Bone marrow (tissue), 2 donors: ENCODE data around the gene UBE2M.
"Not testable (repeated sequence)": the region's sequence is repeated elsewhere in the genome, so short reads cannot be mapped to it uniquely, and the experiment has no call there.

ENCODE experiments used
- DNase-seq, 2 donors: peaks; one replicate each; lab custom pipeline; 2025; lab: John Stamatoyannopoulos, UW

The UBE2M gene

GRCh38 chr19:58555369-58555885, 3.0 kb downstream of the UBE2M start:
- DNase-seq: no peak

- DNase-seq: no peak
Observed at GRCh38 chr19:58554494-58555368, 3.7 kb downstream of the UBE2M start, which contains the start of gene CHMP2A. Gene CHMP2A (minus strand): TSS chr19:58555105. CDS start chr19:58554212, 893 bp downstream.

GRCh38 chr19:58553799-58554493, 4.5 kb downstream of the UBE2M start:
- DNase-seq: no peak

GRCh38 chr19:58552655-58553054, 5.8 kb downstream of the UBE2M start:
- no peak for DNase-seq

GRCh38 chr19:58551577-58552471, 6.6 kb downstream of the UBE2M start:
- DNase-seq: no peak

- no peak for DNase-seq
Observed at GRCh38 chr19:58551123-58551497, 7.3 kb downstream of the UBE2M start.

- no peak for DNase-seq
Observed at GRCh38 chr19:58550362-58551122, 7.9 kb downstream of the UBE2M start.

- no peak for DNase-seq
Observed at GRCh38 chr19:58549664-58550361, 8.6 kb downstream of the UBE2M start.

- no peak for DNase-seq
Observed at GRCh38 chr19:58548859-58549663, 9.3 kb downstream of the UBE2M start.

- no peak for DNase-seq
Observed at GRCh38 chr19:58547323-58548312, 10.8 kb downstream of the UBE2M start.

GRCh38 chr19:58546019-58546530, 12.3 kb downstream of the UBE2M start:
- DNase-seq: no peak

- no peak for DNase-seq
Observed at GRCh38 chr19:58545286-58546018, 13.0 kb downstream of the UBE2M start.

- no peak for DNase-seq
Observed at GRCh38 chr19:58544591-58545285, 13.7 kb downstream of the UBE2M start.

- DNase-seq: no peak
Observed at GRCh38 chr19:58543826-58544590, 14.4 kb downstream of the UBE2M start, which contains the start of gene TRIM28. Gene TRIM28 (plus strand): TSS chr19:58544064. CDS start chr19:58544758, 694 bp downstream.

GRCh38 chr19:58542641-58543372, 15.6 kb downstream of the UBE2M start:
- DNase-seq: not testable (repeated sequence)
